Stimulated activated naive CD4-positive, alpha-beta T cell treated with Interleukin-2 at 50 U/mL for 16 hours (primary cell): ENCODE measurements around the gene PDE4A.
"Not testable (repeated sequence)": the region's sequence is repeated elsewhere in the genome, so short reads cannot be mapped to it uniquely, and the experiment has no call there.

Experiments
- DNase-seq: peaks from one replicate; lab custom pipeline; 2025; lab: John Stamatoyannopoulos, UW

Gene PDE4A

DNA sequence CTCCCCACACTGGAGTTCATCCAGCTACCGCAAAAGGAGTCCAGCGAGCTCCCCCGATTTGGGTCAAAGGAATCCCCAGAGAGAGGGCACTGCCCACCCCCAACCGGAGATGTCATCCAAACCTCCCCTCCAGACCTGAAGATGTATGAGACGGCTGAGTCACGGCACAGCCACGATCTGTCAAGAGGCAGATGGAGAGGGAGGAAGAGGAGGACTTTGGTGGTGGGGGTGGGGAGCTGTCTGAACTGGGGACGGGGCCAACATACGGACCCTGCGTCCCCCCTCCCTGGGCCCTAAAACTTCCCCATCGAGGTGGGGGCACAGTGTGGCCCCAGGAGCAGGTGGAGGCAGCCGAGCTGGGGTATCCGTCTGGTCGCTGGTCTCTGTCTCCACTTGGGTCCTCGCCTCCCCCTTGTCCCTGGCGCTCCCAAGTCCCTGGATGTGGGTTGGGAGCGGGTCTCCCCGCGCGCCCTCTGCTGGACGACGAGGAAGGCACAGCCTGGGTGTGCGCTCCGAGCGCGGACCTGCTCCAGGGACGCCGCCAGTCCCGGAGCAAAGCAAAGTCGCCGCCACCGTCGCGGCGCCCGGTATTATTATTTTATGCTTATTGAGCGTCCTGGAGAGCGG, 3.8 kb downstream of the PDE4A start:
- DNase-seq: peak; percentile 49

DNA sequence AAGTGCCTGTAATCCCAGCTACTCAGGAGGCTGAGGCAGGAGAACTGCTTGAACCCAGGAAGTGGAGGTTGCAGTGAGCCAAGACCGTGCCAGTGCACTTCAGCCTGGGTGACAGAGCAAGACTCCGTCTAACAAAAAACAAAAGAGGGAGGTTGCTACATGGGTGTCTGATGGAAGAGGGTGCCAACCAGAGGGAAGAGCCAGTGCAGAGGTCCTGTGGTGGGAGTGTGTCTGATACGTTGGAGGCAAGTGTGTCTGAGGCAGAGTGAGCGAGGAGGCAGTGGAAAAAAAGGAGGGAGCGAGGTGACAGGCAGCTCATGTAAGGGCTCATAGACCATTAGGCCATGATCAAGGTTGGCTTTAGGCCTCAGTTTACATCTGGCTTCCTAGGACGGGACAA, 6.8 kb downstream of the PDE4A start:
- no peak for DNase-seq

DNA sequence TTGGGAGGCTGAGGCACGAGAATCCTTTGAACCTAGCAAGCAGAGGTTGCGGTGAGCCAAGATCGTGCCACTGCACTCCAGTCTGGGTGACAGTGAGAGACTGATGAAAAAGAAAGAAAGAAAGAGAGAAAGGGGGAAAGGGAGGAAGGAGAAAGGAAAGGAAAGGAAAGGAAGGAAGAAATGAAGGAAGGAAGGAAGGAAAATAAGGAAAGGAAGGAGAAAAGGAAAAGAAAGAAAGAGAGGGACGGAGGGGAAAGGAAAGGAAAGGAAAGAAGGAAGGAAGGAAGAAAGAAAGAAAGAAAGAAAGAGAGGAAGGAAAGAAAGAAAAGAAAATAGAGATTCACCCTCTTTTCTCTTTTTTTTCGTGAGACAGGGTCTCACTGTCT, 8.7 kb downstream of the PDE4A start:
- no peak for DNase-seq

DNA sequence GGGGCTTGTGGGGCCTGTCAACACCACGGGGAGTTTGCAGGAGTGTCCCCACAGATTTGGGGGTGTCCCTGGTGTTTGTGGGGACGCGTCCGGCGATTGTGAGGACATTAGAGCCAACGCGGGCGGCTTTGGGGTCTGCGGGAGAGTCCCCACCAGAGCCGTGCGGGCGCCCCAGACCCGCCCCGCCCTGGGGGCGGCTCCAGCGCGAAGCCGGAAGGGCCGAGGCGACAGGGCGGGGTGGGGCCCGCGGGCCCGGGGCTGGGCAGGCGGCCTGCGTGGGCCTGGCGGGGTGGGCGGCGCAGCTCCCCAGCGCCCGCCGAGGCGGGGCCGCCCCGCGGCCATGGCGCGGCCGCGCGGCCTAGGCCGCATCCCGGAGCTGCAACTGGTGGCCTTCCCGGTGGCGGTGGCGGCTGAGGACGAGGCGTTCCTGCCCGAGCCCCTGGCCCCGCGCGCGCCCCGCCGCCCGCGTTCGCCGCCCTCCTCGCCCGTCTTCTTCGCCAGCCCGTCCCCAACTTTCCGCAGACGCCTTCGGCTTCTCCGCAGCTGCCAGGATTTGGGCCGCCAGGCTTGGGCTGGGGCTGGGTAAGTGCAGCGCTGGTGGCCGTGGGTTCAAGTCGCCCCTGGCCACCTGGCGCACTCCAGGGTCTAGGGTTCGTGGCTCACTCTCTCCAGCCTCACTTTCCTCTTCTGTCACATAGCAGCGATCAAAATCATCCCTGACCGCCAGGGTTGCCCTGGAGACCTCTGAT, 10.3 kb downstream of the PDE4A start:
- DNase-seq: no peak

DNA sequence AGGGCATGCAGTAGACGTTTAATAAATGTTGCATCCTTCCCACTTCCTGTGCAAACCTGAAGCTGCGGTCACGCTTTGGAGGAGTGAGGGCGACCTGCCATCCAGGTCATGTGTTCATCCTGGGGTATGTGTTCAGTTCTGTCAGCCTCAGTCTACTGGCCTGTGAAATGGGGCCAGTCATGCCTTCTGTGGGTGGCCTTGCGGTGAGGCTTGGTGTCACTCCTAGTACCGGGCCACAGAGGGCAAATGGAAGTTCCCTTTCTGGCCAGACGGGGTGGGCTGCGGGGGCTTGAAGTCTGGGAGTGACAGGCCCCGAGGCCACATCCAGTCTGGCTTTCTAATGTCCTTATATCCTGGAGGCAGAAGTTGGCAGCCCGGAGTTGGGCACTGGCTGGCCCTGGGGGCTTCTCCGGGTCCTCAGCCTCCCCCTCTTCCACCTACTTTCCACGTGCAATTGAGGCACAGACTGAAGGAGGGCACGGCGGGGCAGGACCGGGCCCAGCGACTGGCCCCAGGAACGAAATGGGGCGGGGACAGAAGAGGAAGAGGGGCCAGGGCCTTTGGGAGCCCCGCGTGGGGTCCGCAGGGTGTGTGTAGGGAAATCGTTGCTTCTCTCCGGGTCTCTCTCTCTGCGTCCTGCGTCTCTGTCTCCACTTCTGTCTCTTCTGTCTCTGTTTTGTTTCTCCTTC, 11.1 kb downstream of the PDE4A start:
- DNase-seq: peak; percentile 45

DNA sequence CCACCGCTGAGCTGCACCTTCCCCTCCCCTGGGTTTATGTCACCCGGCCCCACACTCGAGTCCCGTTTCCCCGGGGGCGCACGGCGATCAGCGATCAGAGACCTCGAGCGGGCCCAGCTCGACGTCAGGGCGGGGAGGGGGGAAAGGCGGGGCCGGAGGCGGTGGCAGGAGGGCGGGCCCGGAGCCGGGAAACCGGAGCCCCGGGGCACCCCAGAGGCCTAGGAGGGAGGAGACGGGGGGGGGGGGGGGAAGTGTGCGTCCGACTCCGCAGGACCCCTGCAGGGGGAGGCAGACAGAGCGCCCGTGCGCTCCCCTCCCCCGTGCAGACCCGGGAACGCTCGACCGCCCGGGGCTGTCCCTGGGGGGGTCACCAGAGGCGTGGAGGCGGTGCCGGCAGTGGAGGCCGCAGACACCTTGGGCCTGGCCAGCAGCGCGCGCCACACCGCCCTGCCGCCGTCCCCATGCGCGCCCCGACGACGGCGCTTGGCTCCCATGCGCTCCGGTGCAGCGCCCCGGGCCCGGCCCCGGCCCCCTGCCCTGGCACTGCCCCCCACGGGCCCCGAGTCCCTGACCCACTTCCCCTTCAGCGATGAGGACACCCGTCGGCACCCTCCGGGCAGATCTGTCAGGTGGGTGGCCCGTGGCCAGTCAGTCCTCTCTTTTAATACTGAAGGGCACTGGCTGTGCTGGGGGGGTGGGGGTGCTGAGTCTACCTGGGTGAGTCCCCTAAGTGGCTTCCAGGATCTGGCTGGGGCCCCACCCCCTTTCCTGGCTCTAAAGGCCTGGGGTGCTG, 11.8 kb downstream of the PDE4A start:
- peak; percentile 47 for DNase-seq

DNA sequence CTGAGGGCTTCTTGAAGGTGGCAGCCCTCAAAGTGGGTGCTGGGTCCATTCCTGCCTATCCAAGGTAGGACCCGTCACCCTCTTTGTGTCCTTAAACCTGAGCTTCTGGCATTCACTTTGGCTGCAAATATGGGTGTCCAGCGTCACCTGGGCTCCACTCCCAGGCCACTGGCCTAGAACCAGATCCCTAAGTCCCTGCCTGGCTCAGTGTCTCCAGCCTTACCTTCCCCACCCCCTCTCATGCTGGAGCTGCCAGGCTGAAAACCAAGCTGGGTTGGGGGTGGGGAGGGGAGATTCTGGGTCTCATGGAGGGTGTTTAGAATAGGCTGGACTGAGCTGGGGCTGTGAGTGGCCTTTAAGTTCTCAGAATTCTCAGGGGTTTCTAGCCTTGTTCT, 12.4 kb downstream of the PDE4A start:
- DNase-seq: no peak

DNA sequence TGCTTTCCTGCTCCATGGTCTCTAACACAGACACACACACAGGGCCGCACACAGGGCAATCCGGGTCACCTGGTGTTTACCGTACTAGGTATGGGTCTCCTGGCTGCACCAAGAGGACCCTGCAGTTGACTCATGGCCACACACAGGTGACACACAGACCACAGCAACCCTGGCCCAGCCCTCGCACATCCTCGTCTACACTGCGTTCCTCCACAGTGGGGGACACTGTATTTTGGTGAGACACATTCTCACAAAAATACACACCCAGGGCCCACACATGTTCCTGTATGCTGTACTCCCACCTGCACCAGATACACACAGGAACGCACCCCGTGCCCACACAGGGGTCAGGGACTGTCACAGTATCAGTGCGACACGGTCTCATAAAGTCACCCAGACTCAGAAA, 12.8 kb downstream of the PDE4A start:
- DNase-seq: no peak

DNA sequence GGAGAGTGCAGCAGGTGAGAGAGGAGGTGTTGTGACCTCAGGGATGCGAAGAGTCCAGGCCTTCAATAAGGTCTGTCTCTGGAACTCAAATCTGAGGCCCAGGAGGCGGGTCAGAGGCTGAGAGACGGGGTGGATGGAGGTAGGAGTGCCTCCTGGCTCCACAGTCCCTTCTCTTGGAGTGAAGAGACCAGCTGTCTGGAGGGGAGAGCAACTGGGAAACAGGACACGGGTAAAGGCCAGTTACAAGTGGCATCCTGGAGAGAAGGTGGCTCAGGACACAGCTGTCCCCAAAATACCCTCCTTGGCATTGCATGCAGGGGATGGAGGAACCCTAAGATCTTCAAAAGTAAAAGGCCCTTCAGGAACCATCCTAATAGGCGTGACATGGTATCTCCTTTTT, 19.2 kb downstream of the PDE4A start:
- DNase-seq: no peak

DNA sequence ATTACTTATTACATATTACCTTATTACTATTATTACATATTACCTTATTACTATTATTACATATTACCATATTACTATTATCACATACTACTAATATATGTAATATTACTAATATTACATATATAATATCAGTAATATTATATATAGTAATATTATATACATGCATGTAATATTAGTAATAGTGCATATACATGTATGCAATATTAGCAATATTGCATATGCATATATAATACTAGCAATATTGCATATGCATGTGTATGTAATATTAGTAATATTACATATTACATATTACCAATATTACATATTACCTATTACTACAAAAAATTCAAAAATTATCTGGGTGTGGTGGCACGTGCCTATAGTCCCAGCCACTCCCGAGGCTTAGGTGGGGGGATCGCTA, 22.4 kb downstream of the PDE4A start:
- DNase-seq: no peak

DNA sequence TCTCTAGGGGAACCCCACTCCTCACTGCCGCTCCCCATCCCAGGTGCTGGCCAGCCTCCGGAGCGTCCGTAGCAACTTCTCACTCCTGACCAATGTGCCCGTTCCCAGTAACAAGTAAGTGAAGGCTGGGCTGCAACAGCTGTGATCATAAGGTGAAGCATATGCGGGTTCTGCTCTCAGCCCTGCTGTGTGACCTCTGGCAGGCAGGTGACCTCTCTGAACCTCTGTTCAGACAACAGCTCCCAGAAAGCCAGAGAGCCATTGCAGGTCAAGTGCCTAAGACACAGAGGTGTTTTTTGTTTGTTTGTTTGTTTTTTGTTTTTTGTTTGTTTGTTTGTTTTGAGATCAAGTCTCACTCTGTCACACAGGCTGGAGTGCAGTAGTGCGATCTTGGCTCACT, 28.7 kb downstream of the PDE4A start:
- DNase-seq: no peak

DNA sequence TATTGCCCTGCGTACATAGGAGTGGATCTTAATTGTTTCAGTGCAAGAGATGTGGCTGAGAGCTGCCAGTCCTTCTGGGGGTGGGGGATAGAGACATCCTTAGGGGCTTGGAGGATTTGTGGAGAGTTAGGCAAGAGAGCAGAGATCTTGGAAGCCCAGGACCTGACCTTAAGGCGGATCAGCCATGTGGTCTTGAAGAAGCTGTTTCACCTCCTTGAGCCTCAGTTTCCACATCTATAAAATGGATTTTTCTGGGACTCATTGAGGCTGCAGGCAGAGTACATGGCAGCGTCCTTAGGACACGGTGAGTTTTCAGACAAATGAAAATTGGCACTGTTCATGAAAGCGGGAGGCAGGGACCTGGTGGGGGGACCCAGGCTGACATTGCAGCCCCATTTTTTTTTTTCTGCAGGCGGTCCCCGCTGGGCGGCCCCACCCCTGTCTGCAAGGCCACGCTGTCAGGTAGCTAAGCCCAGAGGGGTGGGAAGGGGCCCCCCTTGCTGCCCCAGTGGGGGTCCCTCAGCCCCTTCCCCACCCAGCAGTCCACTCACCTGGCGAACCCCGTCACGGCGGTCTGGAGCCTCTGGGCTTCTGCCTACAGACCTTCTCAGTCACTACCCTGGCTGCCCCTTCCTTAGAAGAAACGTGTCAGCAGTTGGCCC, 30.0 kb downstream of the PDE4A start:
- no peak for DNase-seq

DNA sequence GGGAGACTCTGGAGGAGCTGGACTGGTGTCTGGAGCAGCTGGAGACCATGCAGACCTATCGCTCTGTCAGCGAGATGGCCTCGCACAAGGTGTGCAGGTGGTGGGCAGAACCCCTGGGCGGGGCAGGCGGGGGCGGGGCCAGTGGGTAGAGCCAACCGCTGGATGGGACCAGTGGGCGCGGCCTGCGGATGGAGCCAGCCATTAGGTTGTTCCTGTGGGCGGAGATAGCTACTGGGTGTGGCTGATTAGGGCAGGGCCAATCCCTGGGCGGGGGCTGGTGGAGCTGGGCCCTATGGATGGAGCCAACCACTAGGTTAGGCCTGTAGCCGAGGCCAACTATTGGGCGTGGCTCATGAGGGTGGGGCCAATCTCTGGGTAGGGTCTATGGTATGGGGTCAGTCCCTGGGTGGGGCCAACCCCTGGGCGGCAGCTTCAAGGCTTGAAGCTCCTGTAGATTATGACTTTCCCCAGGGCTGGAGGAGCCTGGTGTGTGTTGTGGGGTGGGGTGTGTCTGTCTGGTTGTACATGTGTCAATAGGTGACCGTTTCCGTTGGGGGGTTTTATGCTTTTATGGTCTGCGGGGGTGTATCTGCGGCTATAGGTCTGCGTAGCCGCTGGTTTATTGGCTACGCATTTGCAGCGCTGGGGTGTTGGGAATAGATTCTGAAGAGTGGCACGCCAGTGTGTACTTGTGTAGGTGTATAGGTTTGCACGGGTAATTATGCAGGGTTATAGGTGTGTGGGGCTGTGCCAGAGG, 30.7 kb downstream of the PDE4A start:
- DNase-seq: no peak

DNA sequence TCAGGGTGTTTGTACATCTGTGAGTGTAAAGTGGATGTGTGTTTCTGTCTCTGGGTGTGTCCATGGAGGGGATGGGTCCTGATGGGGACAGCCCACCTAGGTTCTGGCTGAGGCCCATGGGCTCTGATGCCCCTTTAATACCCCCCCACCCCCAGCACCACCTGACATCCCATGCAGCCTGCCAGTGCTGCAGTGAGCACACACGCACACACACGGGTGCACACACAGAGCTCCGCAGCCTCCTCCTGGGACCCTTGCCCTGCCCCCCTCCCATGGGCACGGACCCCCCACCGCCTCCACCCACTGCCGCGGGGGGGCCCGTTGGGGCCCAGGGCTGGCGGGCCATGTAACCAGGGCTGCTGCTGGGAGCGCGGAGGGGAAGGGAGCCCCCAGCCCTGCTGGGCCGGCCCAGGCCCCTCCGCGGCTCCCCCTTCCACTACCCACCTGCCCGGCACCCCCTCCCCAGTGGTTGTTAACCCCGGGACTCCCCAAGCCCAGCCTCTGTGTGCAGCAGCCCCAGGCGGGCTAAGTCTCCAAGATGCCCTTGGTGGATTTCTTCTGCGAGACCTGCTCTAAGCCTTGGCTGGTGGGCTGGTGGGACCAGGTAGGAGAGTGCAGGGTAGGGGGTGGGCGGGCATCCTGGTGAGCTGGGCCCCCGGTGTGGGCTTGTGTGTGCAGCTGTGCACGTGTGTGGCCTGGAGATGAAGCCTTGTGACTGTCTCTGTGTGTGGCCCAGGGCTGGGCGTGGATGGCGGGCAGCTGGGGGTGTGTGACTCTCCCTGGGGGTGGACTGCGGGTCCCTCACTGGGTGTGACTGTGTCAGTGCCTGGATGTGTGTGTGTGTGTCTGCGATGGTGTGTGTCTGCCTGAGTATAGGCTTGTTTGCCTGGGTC, 32.6 kb downstream of the PDE4A start:
- no peak for DNase-seq

DNA sequence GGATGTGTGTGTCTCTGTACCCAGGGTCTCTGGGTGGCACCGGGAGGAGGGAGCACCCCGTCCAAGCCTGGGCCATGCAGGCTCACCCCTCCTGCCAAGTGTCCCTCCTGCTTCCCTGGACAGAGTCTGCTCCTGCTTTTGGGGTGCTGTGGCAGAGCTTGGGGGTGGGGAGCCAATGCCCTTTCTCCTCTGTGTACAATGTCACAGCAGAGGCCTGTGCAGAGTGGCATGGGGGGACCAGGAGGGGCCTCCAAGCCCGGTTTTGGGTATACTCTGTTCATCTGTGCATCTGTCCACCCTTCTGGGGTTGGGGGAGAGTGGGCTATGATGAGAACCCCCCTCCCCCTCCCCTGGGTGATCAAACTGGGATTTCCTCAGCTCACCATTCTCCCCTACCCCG, 33.5 kb downstream of the PDE4A start:
- no peak for DNase-seq

DNA sequence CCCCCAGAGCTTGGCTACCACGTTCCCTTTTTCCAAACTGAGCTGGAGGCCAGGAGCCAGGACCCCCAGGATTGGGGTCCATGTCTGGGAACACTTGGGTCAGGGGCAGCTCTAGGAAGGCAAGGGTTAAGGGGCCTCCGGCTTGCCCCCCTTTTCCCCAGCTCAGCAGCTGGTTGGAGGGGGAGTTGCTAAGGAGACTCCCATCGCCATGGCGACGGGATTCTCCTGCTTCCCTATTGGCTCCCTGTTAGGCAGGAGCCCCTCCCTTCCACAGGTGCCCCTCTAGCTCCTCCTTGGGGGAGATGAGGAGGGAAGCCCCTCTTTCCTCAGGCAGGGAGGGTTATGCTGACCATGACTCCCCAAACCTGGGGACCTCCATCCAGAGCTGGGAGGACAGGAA, 33.9 kb downstream of the PDE4A start:
- DNase-seq: no peak

DNA sequence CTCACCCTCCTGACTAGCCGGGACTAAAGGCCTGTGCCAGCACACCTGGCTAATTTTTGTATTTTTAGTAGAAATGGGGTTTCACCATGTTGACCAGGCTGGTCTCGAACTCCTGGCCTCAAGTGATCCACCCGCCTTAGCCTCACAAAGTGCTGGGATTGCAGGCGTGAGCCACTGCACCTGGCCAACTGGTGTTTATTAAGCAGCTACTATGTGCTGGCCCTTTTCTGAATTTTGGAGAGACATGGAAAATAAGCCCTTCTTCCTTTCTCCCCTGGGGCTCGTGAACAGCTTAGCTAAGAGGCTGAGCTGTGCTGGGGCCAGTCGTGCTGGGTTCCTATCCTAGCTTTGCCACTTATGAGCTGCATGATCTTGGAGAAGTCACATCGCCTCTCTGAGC, 38.4 kb downstream of the PDE4A start:
- not testable (repeated sequence) for DNase-seq

DNA sequence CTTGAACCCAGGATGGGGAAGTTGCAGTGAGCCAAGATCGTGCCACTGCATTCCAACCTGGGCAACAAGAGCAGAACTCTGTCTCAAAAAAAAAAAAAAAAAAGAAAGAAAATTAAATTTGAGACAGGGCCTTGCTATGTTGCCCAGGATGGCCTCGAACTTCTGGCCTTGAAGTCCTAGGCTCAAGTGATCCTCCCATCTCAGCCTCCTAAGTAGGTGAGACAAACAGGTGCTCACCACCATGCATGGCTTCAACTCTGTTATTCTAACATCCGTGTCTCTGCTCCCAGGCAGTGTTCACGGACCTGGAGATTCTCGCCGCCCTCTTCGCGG, 40.3 kb downstream of the PDE4A start:
- no peak for DNase-seq

DNA sequence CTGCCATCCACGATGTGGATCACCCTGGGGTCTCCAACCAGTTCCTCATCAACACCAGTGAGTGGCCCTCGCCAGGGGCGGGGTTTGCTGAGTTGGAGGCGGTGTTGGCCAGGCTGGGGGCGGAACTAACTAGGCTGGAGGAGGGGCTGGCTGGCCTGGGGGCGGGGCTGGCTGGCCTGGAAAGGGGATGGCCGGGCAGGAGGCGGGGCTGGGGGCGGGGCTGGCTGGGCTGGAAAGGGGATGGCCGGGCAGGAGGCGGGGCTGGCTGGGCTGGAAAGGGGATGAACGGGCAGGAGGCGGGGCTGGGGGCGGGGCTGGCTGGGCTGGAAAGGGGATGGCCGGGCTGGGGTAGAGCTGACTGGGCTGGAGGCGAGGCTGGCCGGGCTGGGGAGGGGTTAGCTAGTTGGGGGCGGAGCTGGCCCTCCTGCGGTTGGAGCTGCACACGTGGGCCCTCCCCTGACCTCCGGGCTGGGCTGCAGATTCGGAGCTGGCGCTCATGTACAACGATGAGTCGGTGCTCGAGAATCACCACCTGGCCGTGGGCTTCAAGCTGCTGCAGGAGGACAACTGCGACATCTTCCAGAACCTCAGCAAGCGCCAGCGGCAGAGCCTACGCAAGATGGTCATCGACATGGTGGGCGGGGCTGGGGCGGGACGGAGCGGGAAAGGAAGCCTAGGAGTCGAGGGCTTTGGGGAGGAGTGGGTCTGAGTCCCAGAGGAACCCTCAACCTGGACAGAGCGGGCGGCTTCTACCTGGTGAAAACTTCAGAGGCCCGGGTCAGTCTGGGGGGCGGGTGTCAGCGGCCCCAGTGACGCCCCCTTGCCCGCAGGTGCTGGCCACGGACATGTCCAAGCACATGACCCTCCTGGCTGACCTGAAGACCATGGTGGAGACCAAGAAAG, 41.0 kb downstream of the PDE4A start:
- peak; percentile 91 for DNase-seq
